ENCODE results near the gene TRMT10B.
"Not testable (repeated sequence)": the region's sequence is repeated elsewhere in the genome, so short reads cannot be mapped to it uniquely, and the experiment has no call there.

Gene TRMT10B

DNA sequence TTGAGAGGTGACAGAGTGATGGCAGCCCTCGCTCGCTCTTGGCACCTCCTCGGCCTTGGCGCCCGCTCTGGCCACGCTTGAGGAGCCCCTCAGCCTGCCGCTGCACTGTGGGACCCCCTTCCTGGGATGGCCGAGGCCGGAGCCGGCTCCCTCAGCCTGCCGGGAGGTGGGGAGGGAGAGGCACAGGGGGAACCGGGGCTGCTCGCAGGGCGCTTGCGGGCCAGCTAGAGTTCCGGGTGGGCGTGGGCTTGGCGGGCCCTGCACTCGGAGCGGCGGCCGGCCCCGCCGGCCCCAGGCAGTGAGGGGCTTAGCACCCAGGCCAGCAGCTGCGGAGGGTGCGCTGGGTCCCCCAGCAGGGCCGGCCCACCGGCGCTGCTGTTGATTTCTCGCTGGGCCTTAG lies 1.9 kb upstream of the TRMT10B start:
- not testable (repeated sequence) for DNase-seq

DNA sequence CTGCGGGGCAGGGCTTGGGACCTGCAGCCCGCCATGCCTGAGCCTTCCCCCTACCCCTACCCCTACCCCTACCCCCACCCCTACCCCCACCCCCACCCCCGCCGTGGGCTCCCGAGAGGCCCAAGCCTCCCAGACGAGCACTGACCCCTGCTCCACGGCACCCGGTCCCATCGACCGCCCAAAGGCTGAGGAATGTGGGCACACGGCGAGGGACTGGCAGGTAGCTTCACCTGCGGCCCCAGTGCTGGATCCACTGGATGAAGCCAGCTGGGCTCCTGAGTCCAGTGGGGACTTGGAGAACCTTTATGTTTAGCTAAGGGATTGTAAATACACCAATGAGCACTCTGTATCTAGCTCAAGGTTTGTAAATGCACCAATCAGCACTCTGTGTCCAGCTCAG lies 1.5 kb upstream of the TRMT10B start:
- DNase-seq, result not testable (repeated sequence)

DNA sequence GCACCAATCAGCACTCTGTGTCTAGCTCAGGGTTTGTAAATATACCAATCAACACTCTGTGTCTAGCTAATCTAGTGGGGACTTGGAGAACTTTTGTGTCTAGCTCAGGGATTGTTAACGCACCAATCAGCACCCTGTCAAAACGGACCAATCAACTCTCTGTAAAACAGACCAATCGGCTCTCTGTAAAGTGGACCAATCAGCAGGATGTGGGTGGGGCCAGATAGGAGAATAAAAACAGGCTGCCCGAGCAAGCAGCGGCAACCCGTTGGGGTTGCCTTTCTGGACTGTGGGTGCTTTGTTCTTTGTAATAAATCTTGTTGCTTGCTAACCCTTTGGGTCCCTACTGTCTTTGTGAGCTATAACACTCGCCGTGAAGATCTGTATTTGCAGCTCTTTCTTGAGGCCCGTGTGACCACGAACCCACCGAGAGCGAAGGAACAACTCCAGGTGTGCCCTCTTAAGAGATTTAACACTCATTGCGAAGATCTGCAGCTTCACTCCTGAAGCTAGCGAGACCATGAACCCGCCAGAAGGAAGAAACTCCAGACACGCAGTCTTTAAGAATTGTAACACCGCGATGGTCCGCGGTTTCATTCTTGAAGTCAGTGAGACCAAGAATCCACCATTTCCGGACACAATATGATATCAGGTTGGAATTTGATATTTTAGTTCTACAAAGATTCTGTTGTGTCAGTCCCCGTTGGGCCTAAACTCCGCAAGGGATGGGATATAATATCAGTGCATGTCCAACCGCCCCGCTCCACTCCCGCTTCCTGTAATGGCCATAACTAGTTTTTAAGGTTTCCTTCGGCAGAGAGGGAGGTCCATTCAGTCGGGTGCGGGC lies 740 bp upstream of the TRMT10B start:
- DNase-seq, result no peak

DNA sequence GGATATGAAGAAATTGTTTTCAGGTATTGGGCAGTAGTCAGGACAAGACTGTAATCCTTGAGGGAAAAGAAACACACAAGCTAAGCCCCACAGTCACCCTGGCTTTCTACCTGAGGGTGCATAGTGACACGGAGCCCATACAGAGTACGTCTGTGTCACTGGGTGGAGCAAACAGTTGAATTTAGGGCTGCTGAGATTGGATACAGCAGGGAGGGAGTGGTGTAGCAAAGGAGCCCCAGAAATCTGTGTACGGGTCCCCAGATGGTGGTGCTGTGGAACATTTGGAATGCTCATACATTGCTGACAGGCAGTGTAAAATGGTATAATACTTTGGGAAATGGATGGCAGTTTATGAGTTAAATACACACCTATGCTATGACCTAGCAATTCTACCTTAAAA lies 5.1 kb downstream of the TRMT10B start:
- DNase-seq, result no peak

DNA sequence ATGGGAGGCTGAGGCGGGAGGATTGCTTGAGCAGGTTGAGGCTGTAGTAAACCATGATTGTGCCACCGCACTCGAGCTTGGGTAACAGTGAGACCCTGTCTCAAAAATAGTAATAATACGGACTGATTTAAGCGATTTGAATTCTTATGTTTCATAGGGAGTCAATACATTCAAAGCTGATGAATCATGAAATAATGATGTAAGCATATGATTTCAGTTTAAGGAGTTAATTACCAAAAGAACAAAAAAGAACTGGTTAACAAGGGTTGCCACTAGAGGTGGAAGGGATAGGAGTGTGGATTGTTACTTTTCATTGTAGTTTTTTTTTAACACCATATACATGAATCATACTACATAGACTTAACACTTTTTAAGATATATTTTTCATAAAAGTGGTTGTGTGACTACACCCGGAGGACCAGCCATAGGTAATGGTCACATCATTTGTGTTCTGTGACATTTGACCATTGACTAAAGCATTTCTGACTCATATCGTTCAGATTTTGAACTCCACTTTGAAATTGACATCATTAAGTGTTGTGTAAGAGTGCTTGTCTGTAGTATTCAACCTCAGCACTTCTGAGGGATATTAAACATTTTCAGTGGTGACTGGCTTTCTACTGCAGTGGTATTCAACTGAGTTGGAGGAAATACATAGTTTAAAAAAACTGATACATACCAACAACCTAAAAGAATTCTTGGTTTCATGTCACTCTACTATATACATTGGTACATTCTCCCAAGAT lies 7.0 kb downstream of the TRMT10B start:
- no peak for DNase-seq

DNA sequence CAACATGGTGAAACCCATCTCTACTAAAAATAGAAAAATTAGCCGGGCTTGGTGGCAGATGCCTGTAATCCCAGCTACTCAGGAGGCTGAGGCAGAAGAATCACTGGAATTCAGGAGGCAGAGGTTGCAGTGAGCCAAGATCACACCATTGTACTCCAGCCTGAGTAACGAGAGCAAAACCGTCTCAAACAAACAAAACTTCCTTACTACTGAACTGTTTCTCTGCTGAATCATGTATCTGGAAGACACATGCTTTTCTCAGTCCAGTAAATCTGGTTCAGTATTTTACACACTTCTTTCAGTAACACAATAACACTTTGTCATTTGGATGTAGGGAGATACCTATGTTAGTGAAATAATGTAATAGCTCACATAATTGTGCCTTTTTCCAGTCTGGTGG lies 7.9 kb downstream of the TRMT10B start:
- DNase-seq, result no peak

DNA sequence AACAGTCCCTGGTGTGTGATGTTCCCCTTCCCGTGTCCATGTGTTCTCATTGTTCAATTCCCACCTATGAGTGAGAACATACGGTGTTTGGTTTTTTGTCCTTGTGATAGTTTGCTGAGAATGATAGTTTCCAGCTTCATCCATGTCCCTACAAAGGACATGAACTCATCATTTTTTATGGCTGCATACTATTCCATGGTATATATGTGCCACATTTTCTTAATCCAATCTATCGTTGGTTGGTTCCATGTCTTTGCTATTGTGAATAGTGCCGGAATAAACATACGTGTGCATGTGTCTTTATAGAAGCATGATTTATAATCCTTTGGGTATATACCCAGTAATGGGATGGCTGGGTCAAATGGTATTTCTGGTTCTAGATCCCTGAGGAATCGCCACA lies 11.7 kb downstream of the TRMT10B start:
- DNase-seq, result not testable (repeated sequence)

DNA sequence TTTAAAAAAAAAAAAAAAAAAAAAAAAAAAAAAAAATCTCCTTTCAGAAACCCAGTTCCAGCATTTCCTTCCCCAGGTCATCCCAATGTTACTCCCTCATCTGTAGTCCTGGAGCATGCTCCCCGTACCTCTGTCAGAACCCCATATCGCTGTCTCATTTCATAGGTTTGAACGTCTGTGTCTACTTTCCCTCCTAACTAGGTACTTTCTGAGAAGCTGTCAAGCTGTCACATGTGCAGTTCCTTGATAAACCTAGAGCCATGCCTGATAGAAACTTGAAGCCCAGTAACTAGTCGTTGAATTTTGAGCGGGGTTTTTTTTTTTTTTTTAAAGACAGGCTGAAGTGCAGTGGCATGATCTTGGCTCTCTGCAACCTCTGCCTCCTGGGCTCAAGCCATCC lies 15.7 kb downstream of the TRMT10B start:
- no peak for DNase-seq

DNA sequence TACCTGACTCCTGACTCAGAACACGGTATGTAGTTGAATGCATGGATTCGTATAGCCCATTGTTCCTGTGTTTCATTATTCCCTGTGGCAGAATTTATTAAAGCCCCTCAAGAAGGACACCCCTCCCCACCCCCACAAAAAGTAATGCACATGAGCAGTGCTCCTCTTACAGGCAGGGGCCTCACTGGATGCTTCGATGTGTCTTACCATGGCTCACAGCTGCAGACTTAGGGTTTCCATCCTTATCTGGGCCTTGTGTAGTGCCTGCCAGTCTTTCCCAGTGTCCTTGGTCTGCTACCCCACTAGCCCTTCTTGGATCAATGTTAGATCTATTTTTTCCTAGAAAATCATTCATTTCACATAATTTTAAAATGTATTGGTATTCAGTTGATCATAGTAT lies 16.4 kb downstream of the TRMT10B start:
- DNase-seq, result no peak

DNA sequence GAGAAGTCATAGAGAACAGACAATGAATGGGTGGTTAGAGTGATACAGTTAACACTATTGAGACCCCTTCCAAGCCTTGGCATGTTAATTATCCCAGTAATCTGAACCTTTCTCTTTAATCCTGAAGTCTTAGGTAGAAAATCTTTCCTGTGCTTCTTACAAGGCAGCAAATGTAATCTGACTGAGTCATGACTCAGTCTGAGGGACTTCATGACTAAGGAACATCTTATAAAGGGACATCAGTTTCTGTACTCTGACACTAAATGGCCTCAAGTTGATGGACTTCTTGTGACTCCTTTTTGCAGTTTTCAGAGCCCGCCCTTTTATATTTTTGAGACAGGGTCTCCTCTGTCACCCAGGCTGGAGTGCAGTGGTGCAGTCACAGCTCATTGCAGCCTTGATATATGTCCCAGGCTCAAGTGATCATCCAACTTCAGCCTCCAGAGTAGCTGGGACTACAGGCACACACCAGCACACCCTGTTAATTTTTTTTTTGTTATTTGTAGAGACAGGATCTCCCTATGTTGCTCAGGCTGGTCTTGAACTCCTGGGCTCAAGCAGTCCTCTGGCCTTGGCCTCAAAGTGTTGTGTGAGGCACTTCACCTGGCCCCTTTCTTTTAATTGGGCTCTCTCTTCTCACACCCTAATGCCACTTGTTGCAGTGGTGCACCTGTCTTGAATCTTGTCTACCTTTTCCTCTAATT lies 21.8 kb downstream of the TRMT10B start:
- no peak for DNase-seq

DNA sequence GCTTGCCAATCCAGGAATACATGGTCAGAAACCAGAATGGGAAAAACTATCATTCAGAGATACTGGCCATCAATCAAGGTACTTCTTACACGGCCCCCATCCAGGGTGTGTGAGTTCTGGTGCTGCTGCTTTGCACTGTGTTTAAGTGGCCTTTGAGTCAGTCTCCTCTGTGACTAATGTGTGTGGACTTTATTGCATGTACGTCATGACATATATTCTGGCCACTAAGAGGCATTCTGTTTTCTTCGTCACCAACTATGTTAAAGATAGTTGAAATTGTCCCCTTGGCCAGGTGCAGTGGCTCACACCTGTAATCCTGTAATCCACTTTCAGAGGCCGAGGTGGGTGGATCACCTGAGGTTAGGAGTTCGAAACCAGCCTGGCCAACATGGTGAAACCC lies 22.7 kb downstream of the TRMT10B start:
- no peak for DNase-seq

DNA sequence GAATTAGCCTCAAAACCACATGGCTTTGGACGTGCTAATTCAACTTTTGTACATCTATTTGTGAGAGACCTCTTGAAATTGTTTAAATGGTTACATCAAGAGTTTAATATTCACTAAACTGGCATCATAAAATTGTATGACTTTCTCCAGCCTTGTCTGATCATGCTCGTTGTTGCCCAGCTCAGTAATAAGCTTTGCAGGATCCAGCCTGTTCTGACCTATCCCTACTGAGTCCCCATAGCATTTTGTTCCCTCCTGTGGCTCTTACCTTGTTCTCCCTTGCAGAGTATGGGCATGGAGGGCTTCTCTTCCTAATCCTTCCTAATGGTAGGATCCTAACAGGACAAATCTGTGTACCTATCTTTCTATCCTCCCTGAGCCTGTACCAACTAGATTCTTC lies 24.9 kb downstream of the TRMT10B start:
- no peak for DNase-seq

DNA sequence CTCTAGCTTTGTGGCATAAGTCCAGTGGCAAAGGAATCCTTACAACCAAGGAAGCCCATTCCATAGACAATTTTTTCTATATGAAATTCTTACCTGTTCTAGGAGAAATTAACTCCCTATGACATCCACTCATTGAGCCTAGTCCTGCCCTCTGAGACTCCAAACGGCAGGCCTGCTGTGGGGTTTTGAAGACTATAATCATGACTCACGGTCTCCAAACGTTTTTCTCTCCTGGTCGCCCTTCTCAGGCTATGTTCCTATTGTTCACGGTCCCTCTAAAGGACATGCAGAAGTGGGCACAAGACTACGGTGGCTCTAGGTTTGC lies 30.6 kb downstream of the TRMT10B start:
- DNase-seq, result no peak

DNA sequence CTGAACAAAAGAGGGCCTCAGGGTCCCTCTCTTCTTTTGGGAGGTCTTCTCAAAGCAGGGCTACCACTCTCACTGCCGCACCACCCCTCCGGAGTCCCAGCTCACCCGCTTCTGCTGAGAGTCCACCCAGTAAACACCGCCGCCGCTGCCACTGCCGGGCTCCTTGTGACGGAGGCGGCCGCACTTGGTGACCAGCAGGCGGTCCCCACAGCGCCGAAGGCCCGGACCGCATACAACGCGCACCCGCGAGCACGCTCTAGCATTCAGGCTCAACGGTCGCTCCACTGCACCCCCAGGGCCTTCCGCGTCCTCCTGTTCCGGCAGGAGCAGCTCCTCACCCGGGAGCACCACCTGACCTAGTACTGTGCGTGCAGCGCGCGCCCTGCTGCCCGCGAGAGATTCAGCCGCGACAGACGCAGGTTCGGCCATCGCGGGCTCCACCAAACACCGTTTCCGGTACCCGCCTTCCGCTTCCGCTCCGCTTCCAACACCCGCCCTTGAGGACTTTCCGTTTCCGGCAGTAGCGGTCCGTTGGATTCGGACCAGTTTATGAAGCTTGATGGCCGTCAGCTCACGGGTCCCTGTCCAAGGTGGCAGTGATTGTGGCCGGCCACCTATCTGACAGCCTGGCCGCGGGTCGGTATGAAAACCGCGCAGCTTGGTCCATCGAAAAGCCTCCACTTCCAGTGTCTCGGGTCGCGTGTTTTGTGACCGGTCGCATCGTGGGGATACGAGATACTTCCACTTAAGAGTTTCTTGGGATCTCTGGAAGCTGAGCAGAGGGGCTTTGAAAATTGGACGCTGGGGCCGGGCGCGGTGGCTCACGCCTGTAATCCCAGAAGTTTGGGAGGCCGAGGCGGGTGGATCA lies 31.2 kb downstream of the TRMT10B start, which contains the start of gene EXOSC3:
TSS of gene EXOSC3 (minus strand) at position 449 of the 868 bp plus-strand sequence. CDS start at position 429, 20 bp downstream.
- peak; percentile 71 to 91 (median 79) for DNase-seq

DNA sequence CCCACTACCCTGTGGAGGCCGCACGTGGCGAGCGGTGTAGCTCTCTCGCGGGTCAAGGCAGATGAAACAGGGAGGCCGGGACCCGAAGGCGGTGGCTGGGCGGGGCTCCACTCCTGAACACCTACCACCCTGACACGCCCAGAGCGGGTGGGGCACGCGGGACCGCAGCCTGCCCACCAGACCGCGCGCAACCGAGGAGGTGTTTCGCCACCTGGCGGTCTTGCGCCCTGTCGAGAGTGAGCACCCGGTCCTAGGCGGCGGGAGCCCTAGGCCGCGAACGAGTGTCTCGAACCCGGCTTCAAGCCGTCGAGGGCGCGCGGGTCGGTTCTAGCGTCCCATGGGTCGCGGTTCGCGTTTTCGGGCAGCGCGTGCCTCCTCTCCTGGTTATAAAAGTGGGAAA lies 33.5 kb downstream of the TRMT10B start:
- no peak for DNase-seq

DNA sequence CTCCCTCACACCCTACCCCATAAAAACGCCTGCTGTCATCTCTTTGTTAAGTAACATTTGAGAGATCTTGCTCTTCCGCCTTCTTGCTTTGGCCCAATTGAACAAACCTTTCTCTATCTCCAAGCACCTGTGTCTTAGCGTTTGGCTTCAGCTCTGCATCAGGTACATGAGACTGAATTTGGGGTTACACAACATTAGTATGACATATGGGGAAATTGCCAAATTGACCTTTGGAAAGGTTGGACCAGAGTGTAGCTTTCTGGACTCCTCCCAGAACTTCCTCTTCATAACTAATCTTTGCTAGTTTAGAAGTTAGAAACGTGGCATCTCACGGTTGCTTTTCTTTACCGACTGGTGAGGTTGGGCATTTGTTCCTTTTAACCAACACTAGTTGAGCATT lies 34.7 kb downstream of the TRMT10B start:
- DNase-seq, result no peak

DNA sequence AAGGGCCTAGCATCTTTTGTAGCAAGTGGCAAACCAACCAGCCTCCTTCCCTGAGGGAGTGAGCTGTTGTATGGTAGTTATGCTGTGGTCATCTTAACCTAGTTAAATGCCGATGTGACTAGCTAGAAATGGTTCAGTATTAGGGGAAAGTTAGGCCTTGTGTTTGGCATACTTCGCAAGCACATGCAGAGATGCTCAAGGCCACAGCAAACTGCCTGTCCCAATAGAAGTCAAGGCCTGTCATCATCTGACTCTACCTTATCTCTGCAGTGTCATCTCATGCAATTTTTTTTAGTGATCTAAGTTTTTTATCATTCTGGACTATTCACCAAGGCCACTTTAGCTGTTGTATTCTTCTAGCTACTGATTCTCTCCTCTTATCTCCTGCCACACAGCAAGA lies 36.5 kb downstream of the TRMT10B start:
- no peak for DNase-seq

DNA sequence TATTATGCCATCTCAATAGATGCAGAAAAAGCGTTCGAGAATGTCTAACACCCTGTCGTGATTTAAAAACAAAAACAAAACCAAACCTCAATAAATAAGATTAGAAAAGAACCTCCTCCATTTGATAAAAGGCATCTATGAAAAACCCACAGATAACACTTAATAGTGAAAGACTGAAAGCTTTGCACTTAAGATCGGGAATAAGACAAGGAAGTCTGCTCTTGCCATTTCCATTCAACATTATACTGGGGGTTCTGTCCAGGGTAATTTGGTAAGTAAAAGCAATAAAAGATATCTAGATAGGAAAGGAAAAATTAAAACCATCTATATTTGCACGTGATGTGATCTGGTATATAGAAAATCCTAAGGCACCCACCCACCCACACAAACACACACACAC lies 38.5 kb downstream of the TRMT10B start:
- no peak for DNase-seq

DNA sequence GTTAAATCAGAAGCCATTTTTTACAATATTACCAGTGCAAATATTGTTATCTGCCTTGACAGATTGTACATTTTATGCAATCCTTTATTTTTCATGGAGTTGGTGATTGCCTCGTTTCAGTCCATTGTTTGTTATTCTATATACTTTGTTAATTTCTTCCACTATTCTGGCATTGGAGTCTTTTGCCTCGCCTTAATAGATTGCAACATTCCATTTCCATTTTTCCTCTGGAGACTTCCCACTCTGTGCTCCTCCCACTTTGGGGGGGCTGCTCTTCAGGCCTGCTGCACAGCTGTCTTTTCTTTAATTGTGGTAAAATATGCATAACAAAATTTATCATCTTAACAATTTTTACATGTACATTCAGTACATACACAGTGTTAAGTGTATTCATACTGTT lies 42.6 kb downstream of the TRMT10B start:
- no peak for DNase-seq

DNA sequence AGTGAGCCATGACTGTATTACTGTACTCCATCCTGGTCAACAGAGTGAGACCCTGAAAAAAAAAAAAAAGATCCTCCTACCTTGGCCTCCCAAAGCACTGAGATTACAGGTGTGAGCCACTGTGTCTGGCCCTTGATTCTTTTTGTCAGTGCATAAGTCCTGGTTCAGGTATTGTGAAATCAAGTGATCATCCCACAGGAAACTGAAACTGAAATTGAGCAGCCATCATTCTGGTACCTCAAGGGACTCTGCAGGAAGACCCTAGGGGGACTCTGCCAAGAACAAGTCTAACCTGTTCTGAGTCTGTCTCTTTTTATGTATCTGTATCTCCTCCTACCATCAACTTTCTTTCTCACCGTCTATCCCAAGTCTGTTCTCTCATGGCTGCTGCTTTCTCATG lies 45.1 kb downstream of the TRMT10B start:
- DNase-seq, result peak in 1 of 5 donors; percentile 28

DNA sequence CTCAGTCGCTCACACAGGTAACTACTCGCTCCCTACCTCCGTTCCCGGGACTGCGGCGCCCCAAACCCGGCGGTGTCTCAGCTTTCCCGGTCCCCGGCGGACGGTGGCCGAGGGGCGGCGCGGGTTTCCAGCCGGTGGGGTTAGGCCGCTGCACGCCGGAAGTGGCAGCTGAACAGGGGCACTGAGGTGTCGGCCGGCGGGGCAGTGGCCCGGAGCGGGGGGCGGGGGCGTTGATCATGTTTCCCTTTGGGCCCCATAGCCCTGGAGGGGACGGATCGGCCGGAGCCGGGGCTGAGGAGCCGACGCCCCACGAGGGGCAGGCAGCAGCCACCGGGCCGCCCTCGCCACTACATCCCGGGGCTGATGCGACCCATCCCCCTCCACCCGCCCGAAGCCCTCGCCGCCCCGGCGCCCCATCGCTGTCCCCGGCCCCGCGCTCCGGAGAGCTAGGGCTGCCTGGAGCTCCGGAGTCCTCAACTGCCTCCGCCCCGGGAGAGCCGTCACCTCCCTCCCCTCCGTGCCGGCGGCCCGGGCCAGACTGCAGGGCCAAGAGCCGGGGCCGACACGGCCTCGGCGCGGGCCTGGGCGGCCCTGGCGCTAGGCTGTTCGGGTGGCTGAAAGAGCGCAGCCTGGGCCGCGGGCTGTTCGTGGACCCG lies 47.2 kb downstream of the TRMT10B start, which contains the start of gene DCAF10:
TSS of gene DCAF10 (plus strand) at position 167 of the 656 bp plus-strand sequence. CDS start at position 237, 70 bp downstream.
- peak; percentile 69 to 86 (median 80) for DNase-seq
